Right lobe of liver (tissue), 6 donors: ENCODE data around the gene ZNF367. TPM values are rescaled to one million over a fixed set of nuclear protein-coding genes. Genes with fewer than 3 reads are reported as not detected.

Experiments used
- ATAC-seq, 4 donors: fragments of 200-7000 bp; cut with Tn5 transposase; one replicate each; pipeline ENCODE4 v1.9.1; 2020; ENCODE audit warnings: mild to moderate bottlenecking in 4 of 4, moderate library complexity in 4 of 4
- DNase-seq, 3 donors: peaks; one replicate each; pipeline ENCODE4 v3.0.0-alpha.2; 2020
- H3K27ac ChIP-seq, 3 donors: fragments of 200-600 bp; one replicate each; pipeline ENCODE4 v1.8.0; 2022
- H3K27me3 ChIP-seq, 2 donors: fragments of 200-600 bp; one replicate each; pipeline ENCODE4 v1.8.0; 2022
- H3K36me3 ChIP-seq, 4 donors: fragments of 200-600 bp; sonication (generic) in 1 of 4; one replicate each; pipeline versions ENCODE4 v1.5.1 to v1.8.0; 2017 to 2022; ENCODE audit warnings: control low read depth in 1 of 4
- H3K4me1 ChIP-seq, 4 donors: fragments of 200-600 bp; sonication (generic) in 1 of 4; one replicate each; pipeline versions ENCODE4 v1.5.1 to v1.8.0; 2017 to 2022; ENCODE audit warnings: control low read depth in 1 of 4
- H3K4me3 ChIP-seq, 3 donors: fragments of 200-600 bp; one replicate each; pipeline ENCODE4 v1.8.0; 2022
- H3K9me3 ChIP-seq, 4 donors: fragments of 200-600 bp; sonication (generic) in 1 of 4; one replicate each; pipeline versions ENCODE4 v1.5.1 to v1.8.0; 2017 to 2022; ENCODE audit warnings: control low read depth in 1 of 4
- POLR2A ChIP-seq: fragments of 450-650 bp; IDR thresholded peaks from one replicate; pipeline ENCODE4 v1.6.1; 2017; ENCODE audit warnings: antibody characterized with exemption, mild to moderate bottlenecking
- WGBS: methylation state at CpG from one replicate; pipeline ENCODE4 v1.1.6; 2018; ENCODE audit warnings: low coverage, low lambda C conversion rate; ENCODE audit not compliant: insufficient coverage; ENCODE audit errors: missing lambda C conversion rate; 5-methylcytosine and 5-hydroxymethylcytosine counted together
- intact Hi-C, 2 donors: fragments of 100-400 bp; cut with DNase I; formaldehyde crosslinking; loops; one replicate each; pipeline versions ENCODE4 v1.11.2 to v1.14.1; 2022
- total RNA-seq, 6 experiments: library from RNA; depleted of rRNA in 2 of 6; stranded (reverse); fragments of >200 nt in 2 of 6; fragmentation: NEBNext Ultra II Directional in 3 of 6; extraction: Animal tissue kit (Norgen Biotek cat#: 25700) in 3 of 6; gene quantifications; one replicate each; pipeline versions ENCODE4 v1.1.0 to v1.2.4, GENCODE V29; 2016 to 2023
- TF ChIP-seq, protein P1 (sequence below), 4 donors: fragments of 200-600 bp in 3 of 4; fragments of 450-650 bp in 1 of 4; IDR thresholded peaks; one replicate each; pipeline versions ENCODE4 v1.5.1 to v1.8.0; 2016 to 2022; ENCODE audit warnings: antibody characterized with exemption in 4 of 4, mild to moderate bottlenecking in 2 of 4
- donor health status: DM: no; HTN: yes; CAD: no.
- donor health status: DM: no; HTN: no; CAD: no.
- donor health status: DM: no; HTN: no; CAD: no.
- donor health status: DM: no; HTN: yes; CAD: no.
- donor health status: DM: no; HTN: yes; CAD: no.

ZNF367 gene
- total RNA-seq, 6 experiments from 2014 or later: 0.73 to 9.2 (median 2.6) TPM

DNA sequence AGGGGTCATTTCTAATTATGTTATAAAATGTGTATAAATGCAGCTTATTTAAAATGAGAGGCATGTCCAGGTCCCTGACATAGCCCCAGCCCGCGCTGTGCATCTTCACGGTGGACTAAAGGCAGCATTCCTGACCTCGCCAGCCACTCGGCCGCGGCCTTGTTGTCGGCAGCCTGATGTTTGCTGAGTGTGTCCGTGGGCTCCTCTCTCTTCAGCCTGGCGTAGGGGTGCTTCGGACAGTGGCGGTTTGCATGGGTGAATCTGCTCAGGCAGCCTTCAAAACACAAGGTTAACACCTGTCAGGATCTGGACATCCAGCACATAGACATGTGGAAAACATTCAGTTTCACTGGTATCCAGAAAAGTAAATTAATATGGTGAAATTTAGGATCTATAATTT, 25.9 kb downstream of the ZNF367 start:
- H3K9me3 ChIP-seq: no peaks in the 10 kb centered on the region
- intact Hi-C loops: no loop called here
- no peak for TF ChIP-seq POLR2A
- TF ChIP-seq, protein P1, sequence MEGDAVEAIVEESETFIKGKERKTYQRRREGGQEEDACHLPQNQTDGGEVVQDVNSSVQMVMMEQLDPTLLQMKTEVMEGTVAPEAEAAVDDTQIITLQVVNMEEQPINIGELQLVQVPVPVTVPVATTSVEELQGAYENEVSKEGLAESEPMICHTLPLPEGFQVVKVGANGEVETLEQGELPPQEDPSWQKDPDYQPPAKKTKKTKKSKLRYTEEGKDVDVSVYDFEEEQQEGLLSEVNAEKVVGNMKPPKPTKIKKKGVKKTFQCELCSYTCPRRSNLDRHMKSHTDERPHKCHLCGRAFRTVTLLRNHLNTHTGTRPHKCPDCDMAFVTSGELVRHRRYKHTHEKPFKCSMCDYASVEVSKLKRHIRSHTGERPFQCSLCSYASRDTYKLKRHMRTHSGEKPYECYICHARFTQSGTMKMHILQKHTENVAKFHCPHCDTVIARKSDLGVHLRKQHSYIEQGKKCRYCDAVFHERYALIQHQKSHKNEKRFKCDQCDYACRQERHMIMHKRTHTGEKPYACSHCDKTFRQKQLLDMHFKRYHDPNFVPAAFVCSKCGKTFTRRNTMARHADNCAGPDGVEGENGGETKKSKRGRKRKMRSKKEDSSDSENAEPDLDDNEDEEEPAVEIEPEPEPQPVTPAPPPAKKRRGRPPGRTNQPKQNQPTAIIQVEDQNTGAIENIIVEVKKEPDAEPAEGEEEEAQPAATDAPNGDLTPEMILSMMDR (IDR thresholded peaks at IDR 0.05): no peak
- H3K36me3 ChIP-seq: no peaks in the 10 kb centered on the region
- no peaks in the 10 kb centered on the region for H3K27me3 ChIP-seq
- H3K4me3 ChIP-seq: no peak overlapping the region
- ATAC-seq: no peak
- 89% methylated on average over 9 of the region's 12 CpGs for WGBS
- peaks cover 0 to 22% (median 10%) of the 10 kb centered on the region in 4 donors for H3K4me1 ChIP-seq
- no peak overlapping the region for H3K27ac ChIP-seq
- no peak for DNase-seq

DNA sequence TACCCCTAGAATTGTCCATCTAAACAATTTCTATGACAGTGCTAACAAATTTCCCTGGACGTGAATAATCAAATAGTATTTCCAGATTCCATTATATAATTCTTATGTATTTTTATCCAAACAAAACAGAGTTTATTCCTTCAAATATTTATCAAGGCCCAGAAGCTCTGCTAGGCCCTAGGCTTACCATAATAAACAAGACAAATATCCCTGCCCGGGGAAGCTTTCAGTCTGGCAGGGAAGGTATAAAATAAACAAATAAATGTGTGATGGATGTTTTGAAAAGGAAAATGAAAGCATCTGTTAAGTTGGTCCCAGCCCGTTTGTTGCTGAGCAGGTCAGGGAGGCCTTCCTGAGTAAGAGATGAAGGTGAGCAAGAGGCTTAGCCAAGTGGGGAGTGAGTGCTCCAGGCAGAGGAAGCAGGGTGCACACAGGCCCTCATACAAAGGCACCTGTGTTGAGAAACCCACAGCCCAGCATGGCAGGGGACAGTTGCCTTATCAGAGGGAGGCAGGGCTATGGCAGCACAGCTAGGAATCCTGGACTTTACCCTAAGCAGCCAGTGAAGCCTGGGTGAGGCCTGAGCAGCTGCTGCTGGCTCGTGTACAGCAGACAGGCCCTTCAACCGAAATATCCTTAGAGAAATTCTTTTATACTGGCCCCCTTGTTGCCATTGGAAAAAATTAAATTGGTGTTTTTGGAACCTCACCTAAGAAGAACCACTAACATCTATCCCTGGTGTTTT, 27.0 kb downstream of the ZNF367 start:
- Histone ChIP-seq H3K27me3 (no peaks in the 10 kb centered on the region), H3K9me3 (no peaks in the 10 kb centered on the region), H3K36me3 (no peaks in the 10 kb centered on the region), H3K4me3 (peak overlapping the region in 1 of 3 donors; percentile 20), H3K27ac (peak overlapping the region; percentile 6 to 77 (median 64)), H3K4me1 (peaks cover 0 to 28% (median 14%) of the 10 kb centered on the region in 4 donors)
- peak; percentile 98 to 99 (median 98) for ATAC-seq
- peak; percentile 66 to 88 (median 86) for DNase-seq
- 22% methylated on average over 4 of the region's 5 CpGs for WGBS
- TF ChIP-seq, protein P1 (IDR thresholded peaks at IDR 0.05): no peak
- TF ChIP-seq POLR2A: peak; percentile 20
- intact Hi-C loops: no loop called here

DNA sequence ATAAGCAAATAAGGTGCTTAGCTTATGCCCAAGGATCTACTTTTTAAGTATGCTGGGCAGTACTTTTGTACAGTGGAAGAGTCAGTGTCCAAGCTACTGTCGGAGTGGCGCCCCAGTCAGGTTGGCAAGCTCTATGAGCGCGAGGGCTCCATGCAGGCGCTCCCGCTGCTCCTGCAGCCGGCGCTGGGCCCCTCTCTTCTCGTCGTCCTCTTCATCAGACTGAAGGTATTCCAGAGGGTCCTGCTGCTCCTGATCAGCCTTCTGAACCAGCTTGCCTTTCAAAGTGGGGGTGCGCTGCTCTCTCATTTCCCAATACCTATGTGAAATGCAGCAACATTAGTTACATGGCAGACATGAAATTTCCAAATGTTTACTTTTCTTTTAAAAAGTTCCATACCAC, 30.0 kb downstream of the ZNF367 start:
- peaks cover 0 to 44% (median 22%) of the 10 kb centered on the region in 4 donors for H3K4me1 ChIP-seq
- TF ChIP-seq POLR2A: no peak
- TF ChIP-seq, protein P1 (IDR thresholded peaks at IDR 0.05): no peak
- no peak overlapping the region for H3K27ac ChIP-seq
- DNase-seq (no peak), ATAC-seq (no peak)
- H3K9me3 ChIP-seq: no peaks in the 10 kb centered on the region
- intact Hi-C loops: no loop called here
- WGBS: 89% methylated on average over 1 of the region's 11 CpGs
- H3K27me3 ChIP-seq: no peaks in the 10 kb centered on the region
- no peaks in the 10 kb centered on the region for H3K36me3 ChIP-seq
- no peak overlapping the region for H3K4me3 ChIP-seq

DNA sequence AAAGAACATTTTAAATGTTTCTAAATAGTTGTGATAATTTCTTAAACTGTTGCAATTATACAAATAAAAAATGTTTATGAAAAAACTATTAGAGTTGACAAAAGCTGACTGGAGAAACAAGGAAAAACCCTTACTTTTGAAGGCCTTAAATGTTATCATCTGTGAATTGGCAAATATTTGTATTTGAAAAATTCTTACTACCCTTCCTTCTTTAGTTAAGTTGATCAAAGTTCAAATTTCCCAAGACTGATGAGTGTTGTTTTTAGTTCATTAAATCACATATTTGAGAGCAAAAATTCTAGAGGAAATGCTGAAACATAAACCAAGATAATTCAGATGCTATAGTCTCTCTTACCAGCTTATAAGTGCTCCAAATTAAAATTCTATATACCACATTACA, 32.0 kb downstream of the ZNF367 start:
- no peak for TF ChIP-seq POLR2A
- TF ChIP-seq, protein P1 (IDR thresholded peaks at IDR 0.05): no peak
- ATAC-seq (peak in 1 of 4 donors; percentile 6), DNase-seq (no peak)
- H3K27me3 ChIP-seq: no peaks in the 10 kb centered on the region
- H3K4me3 ChIP-seq: no peak overlapping the region
- peak overlapping the region in 1 of 3 donors; percentile 80 for H3K27ac ChIP-seq
- no peaks in the 10 kb centered on the region for H3K36me3 ChIP-seq
- peaks cover 0 to 34% (median 18%) of the 10 kb centered on the region in 4 donors for H3K4me1 ChIP-seq
- intact Hi-C loops: no loop called here
- H3K9me3 ChIP-seq: no peaks in the 10 kb centered on the region
